ENCODE data around the gene STON1. TPM values are rescaled to one million over a fixed set of nuclear protein-coding genes. Genes with fewer than 3 reads are reported as not detected.

STON1 gene
- total and polyA plus RNA-seq, 12 donors = 2.2 to 8.9 (median 4.4) TPM

GRCh38 chr2:48560546-48561209 is 30.7 kb downstream of the STON1 start:
- ATAC-seq (no peak), DNase-seq (no peak)
- Histone ChIP-seq H3K4me3 (no peak overlapping the region), H3K9me3 (no peaks in the 10 kb centered on the region), H3K36me3 (peaks cover 0 to 4% (median 0%) of the 10 kb centered on the region in 9 donors), H3K4me1 (peaks cover 0 to 3% (median 0%) of the 10 kb centered on the region in 9 donors), H3K27ac (no peak overlapping the region), H3K27me3 (no peaks in the 10 kb centered on the region)
- intact Hi-C loops (cut with DNase I) = no loop called here
- 75 to 82% methylated on average over 5 of the region's 5 CpGs for WGBS, 2 donors
- no peak for TF ChIP-seq CTCF (IDR thresholded peaks at IDR 0.05)

- Histone ChIP-seq H3K4me3 (no peak overlapping the region), H3K27ac (no peak overlapping the region), H3K27me3 (no peaks in the 10 kb centered on the region), H3K9me3 (no peaks in the 10 kb centered on the region), H3K4me1 (peaks cover 0 to 4% (median 0%) of the 10 kb centered on the region in 9 donors), H3K36me3 (peaks cover 0 to 4% (median 0%) of the 10 kb centered on the region in 9 donors)
- ATAC-seq (no peak), DNase-seq (no peak)
- 98% methylated on average over 4 of the region's 4 CpGs for WGBS, 2 donors
- TF ChIP-seq CTCF (IDR thresholded peaks at IDR 0.05) = no peak
- intact Hi-C loops (cut with DNase I) = no loop called here
Measured at GRCh38 chr2:48562281-48562680, 32.3 kb downstream of the STON1 start.

- Histone ChIP-seq H3K4me3 (no peak overlapping the region), H3K9me3 (no peaks in the 10 kb centered on the region), H3K27ac (no peak overlapping the region), H3K36me3 (no peaks in the 10 kb centered on the region), H3K4me1 (peaks cover 0 to 34% (median 5%) of the 10 kb centered on the region in 9 donors), H3K27me3 (no peaks in the 10 kb centered on the region)
- peak in 2 of 8 donors; percentile 17 to 18 for ATAC-seq
- DNase-seq = no peak
- peak in 4 of 9 donors; percentile 11 to 23 (median 14) for TF ChIP-seq CTCF (IDR thresholded peaks at IDR 0.05)
- intact Hi-C loops (cut with DNase I) = no loop called here
- WGBS, 2 donors = 64 to 65% methylated on average over 7 of the region's 7 CpGs
Measured at GRCh38 chr2:48566592-48567310, 36.8 kb downstream of the STON1 start.

- Histone ChIP-seq H3K27me3 (no peaks in the 10 kb centered on the region), H3K4me3 (no peak overlapping the region), H3K4me1 (peaks cover 0 to 39% (median 5%) of the 10 kb centered on the region in 9 donors), H3K27ac (no peak overlapping the region), H3K36me3 (no peaks in the 10 kb centered on the region), H3K9me3 (no peaks in the 10 kb centered on the region)
- intact Hi-C loops (cut with DNase I) = no loop called here
- DNase-seq = no peak
- ATAC-seq = no peak
- WGBS, 2 donors = 78 to 80% methylated on average over 4 of the region's 4 CpGs
- no peak for TF ChIP-seq CTCF (IDR thresholded peaks at IDR 0.05)
Measured at GRCh38 chr2:48567671-48568070, 37.7 kb downstream of the STON1 start.

Measured in heart right ventricle (tissue), 16 donors.